ENCODE measurements around the gene LSM14B. TPM values are rescaled to one million over a fixed set of nuclear protein-coding genes. Genes with fewer than 3 reads are reported as not detected.

Gene LSM14B
- total and polyA plus RNA-seq, 3 donors from 2014 or later = 91.0 to 137 (median 116) TPM

GRCh38 chr20:62088258-62089127 lies 33.8 kb upstream of the LSM14B start:
- Histone ChIP-seq H3K9me3 (no peaks in the 10 kb centered on the region), H3K4me1 (no peaks in the 10 kb centered on the region), H3K36me3 (ENCODE audit: low read depth, missing control alignments) (no peaks in the 10 kb centered on the region), H3K4me3 (no peak overlapping the region), H3K27me3 (no peaks in the 10 kb centered on the region), H3K27ac (no peak overlapping the region)
- DNase-seq = no peak
- WGBS, 2 donors = 69 to 70% methylated on average over 15 of the region's 15 CpGs
- TF ChIP-seq POLR2A (IDR thresholded peaks at IDR 0.05) (no peak), CTCF (IDR thresholded peaks at IDR 0.05) (no peak)
- intact Hi-C loops (cut with DNase I; ENCODE audit: low total_unique reads) = no loop called here

GRCh38 chr20:62089393-62089792 lies 32.9 kb upstream of the LSM14B start:
- Histone ChIP-seq H3K27ac (no peak overlapping the region), H3K4me3 (no peak overlapping the region), H3K36me3 (ENCODE audit: low read depth, missing control alignments) (no peaks in the 10 kb centered on the region), H3K27me3 (no peaks in the 10 kb centered on the region), H3K9me3 (no peaks in the 10 kb centered on the region), H3K4me1 (no peaks in the 10 kb centered on the region)
- 50 to 53% methylated on average over 3 of the region's 3 CpGs for WGBS, 2 donors
- TF ChIP-seq CTCF (IDR thresholded peaks at IDR 0.05) (no peak), POLR2A (IDR thresholded peaks at IDR 0.05) (no peak)
- intact Hi-C loops (cut with DNase I; ENCODE audit: low total_unique reads) = no loop called here
- DNase-seq = no peak

GRCh38 chr20:62096421-62097380 lies 25.6 kb upstream of the LSM14B start:
- no peaks in the 10 kb centered on the region for H3K4me1 ChIP-seq
- no peaks in the 10 kb centered on the region for H3K27me3 ChIP-seq
- no peaks in the 10 kb centered on the region for H3K9me3 ChIP-seq
- H3K4me3 ChIP-seq = no peak overlapping the region
- DNase-seq = no peak
- no peak overlapping the region for H3K27ac ChIP-seq
- H3K36me3 ChIP-seq (ENCODE audit: low read depth, missing control alignments) = no peaks in the 10 kb centered on the region
- 85 to 94% methylated on average over 23 to 30 of the region's 30 CpGs for WGBS, 2 donors
- TF ChIP-seq CTCF (IDR thresholded peaks at IDR 0.05) = no peak
- no peak for TF ChIP-seq POLR2A (IDR thresholded peaks at IDR 0.05)
- intact Hi-C loops (cut with DNase I; ENCODE audit: low total_unique reads) = no loop called here

- no peaks in the 10 kb centered on the region for H3K4me1 ChIP-seq
- H3K9me3 ChIP-seq = no peaks in the 10 kb centered on the region
- H3K27ac ChIP-seq = no peak overlapping the region
- H3K36me3 ChIP-seq (ENCODE audit: low read depth, missing control alignments) = no peaks in the 10 kb centered on the region
- no peak for TF ChIP-seq POLR2A (IDR thresholded peaks at IDR 0.05)
- WGBS, 2 donors = 84 to 86% methylated on average over 11 to 16 of the region's 16 CpGs
- H3K27me3 ChIP-seq = no peaks in the 10 kb centered on the region
- intact Hi-C loops (cut with DNase I; ENCODE audit: low total_unique reads) = no loop called here
- no peak overlapping the region for H3K4me3 ChIP-seq
- DNase-seq = no peak
These were observed 24.3 kb upstream of the LSM14B start for GRCh38 chr20:62097881-62098407.

GRCh38 chr20:62101078-62101477 lies 21.2 kb upstream of the LSM14B start:
- intact Hi-C loops (cut with DNase I; ENCODE audit: low total_unique reads) = no loop called here
- no peaks in the 10 kb centered on the region for H3K4me1 ChIP-seq
- DNase-seq = no peak
- WGBS, 2 donors = 90 to 91% methylated on average over 4 of the region's 4 CpGs
- no peaks in the 10 kb centered on the region for H3K36me3 ChIP-seq (ENCODE audit: low read depth, missing control alignments)
- no peak overlapping the region for H3K4me3 ChIP-seq
- H3K27me3 ChIP-seq = no peaks in the 10 kb centered on the region
- no peaks in the 10 kb centered on the region for H3K9me3 ChIP-seq
- H3K27ac ChIP-seq = no peak overlapping the region
- TF ChIP-seq POLR2A (IDR thresholded peaks at IDR 0.05) (no peak), CTCF (IDR thresholded peaks at IDR 0.05) (no peak)

Measured in testis (tissue), 3 donors.